ENCODE results near the gene SLTM. TPM values are rescaled to one million over a fixed set of nuclear protein-coding genes. Genes with fewer than 3 reads are reported as not detected.

The SLTM gene
- polyA plus RNA-seq, 3 donors: 26.5 to 105 (median 34.3) TPM

- TF ChIP-seq CTCF (IDR thresholded peaks at IDR 0.05): no peak
- Histone ChIP-seq H3K79me2 (ENCODE audit: insufficient read depth, low read length) (peaks cover 97% of the 10 kb centered on the region), H2AFZ (ENCODE audit: insufficient read depth, low read depth, low read length, poor library complexity, severe bottlenecking) (no peak overlapping the region), H3K36me3 (replicated peaks in 1 of 2; ENCODE audit: control insufficient read depth in 1 of 2, insufficient read depth in 2 of 2, low read length in 2 of 2) (peaks cover 52 to 80% of the 10 kb centered on the region in 2 donors), H3K27me3 (ENCODE audit: control insufficient read depth in 2 of 2, insufficient read depth in 2 of 2, low read length in 2 of 2) (no peaks in the 10 kb centered on the region), H3K4me2 (replicated peaks; ENCODE audit: extremely low read depth, low read length, poor library complexity, severe bottlenecking) (no peak overlapping the region), H3K27ac (ENCODE audit: low read depth in 1 of 2, low read length in 2 of 2) (no peak overlapping the region), H3K9me3 (replicated peaks in 1 of 2; ENCODE audit: control insufficient read depth in 1 of 2, insufficient read depth in 1 of 2, low read length in 2 of 2) (no peaks in the 10 kb centered on the region), H4K20me1 (ENCODE audit: insufficient read depth, low read length) (peaks cover 88% of the 10 kb centered on the region), H3K4me3 (replicated peaks in 1 of 3; ENCODE audit: low read depth in 2 of 3, low read length in 3 of 3) (no peak overlapping the region), H3K4me1 (ENCODE audit: control insufficient read depth in 1 of 2, insufficient read depth in 2 of 2, low read length in 2 of 2) (peaks cover 0 to 3% of the 10 kb centered on the region in 2 donors), H3K9ac (ENCODE audit: insufficient read depth, low read length, poor library complexity, severe bottlenecking) (no peak overlapping the region)
- Mint-ChIP-seq H3K36me3 (peaks cover 46 to 66% of the 10 kb centered on the region in 2 donors), H3K9me3 (no peaks in the 10 kb centered on the region), H3K4me3 (no peak overlapping the region), H3K27me3 (ENCODE audit: low read depth in 3 of 3) (no peaks in the 10 kb centered on the region), H3K4me1 (peaks cover 15% of the 10 kb centered on the region), H3K27ac (no peak overlapping the region)
- DNase-seq: no peak
- intact Hi-C loops (cut with micrococcal nuclease): no loop called here
- 100% methylated on average over 2 of the region's 2 CpGs for WGBS (ENCODE audit: insufficient coverage)
Measured at GRCh38 chr15:58916962-58917361, 16.5 kb downstream of the SLTM start.

GRCh38 chr15:58910456-58910855, 23.0 kb downstream of the SLTM start:
- DNase-seq: no peak
- H3K79me2 ChIP-seq (ENCODE audit: insufficient read depth, low read length): peaks cover 94% of the 10 kb centered on the region
- Mint-ChIP-seq H3K4me3 (no peak overlapping the region), H3K27me3 (ENCODE audit: low read depth in 3 of 3) (no peaks in the 10 kb centered on the region), H3K4me1 (peaks cover 3% of the 10 kb centered on the region), H3K36me3 (peaks cover 60 to 79% of the 10 kb centered on the region in 2 donors), H3K9me3 (no peaks in the 10 kb centered on the region), H3K27ac (peak overlapping the region in 2 of 7 donors; percentile 62 to 69)
- WGBS (ENCODE audit: insufficient coverage): no CpG with 5 or more reads among the region's 4 CpGs
- H3K27ac ChIP-seq (ENCODE audit: low read depth in 1 of 2, low read length in 2 of 2): peak overlapping the region in 1 of 2 donors; percentile 15
- TF ChIP-seq CTCF (IDR thresholded peaks at IDR 0.05): no peak
- no peak overlapping the region for H3K9ac ChIP-seq (ENCODE audit: insufficient read depth, low read length, poor library complexity, severe bottlenecking)
- H3K27me3 ChIP-seq (ENCODE audit: control insufficient read depth in 2 of 2, insufficient read depth in 2 of 2, low read length in 2 of 2): no peaks in the 10 kb centered on the region
- no peak overlapping the region for H3K4me2 ChIP-seq (replicated peaks; ENCODE audit: extremely low read depth, low read length, poor library complexity, severe bottlenecking)
- H3K4me1 ChIP-seq (ENCODE audit: control insufficient read depth in 1 of 2, insufficient read depth in 2 of 2, low read length in 2 of 2): no peaks in the 10 kb centered on the region
- H3K36me3 ChIP-seq (replicated peaks in 1 of 2; ENCODE audit: control insufficient read depth in 1 of 2, insufficient read depth in 2 of 2, low read length in 2 of 2): peaks cover 76 to 96% of the 10 kb centered on the region in 2 donors
- intact Hi-C loops (cut with micrococcal nuclease): no loop called here
- H3K9me3 ChIP-seq (replicated peaks in 1 of 2; ENCODE audit: control insufficient read depth in 1 of 2, insufficient read depth in 1 of 2, low read length in 2 of 2): no peaks in the 10 kb centered on the region
- H2AFZ ChIP-seq (ENCODE audit: insufficient read depth, low read depth, low read length, poor library complexity, severe bottlenecking): no peak overlapping the region
- H3K4me3 ChIP-seq (replicated peaks in 1 of 3; ENCODE audit: low read depth in 2 of 3, low read length in 3 of 3): no peak overlapping the region
- H4K20me1 ChIP-seq (ENCODE audit: insufficient read depth, low read length): peaks cover 83% of the 10 kb centered on the region

Data from CD14-positive monocyte (primary cell).